Motor neuron (in vitro differentiated cells): ENCODE measurements around the gene TAF11. TPM values are rescaled to one million over a fixed set of nuclear protein-coding genes. Genes with fewer than 3 reads are reported as not detected.
"Not testable (repeated sequence)": the region's sequence is repeated elsewhere in the genome, so short reads cannot be mapped to it uniquely, and the experiment has no call there.

ENCODE experiments used
- ATAC-seq, 8 experiments: fragments of 200-7000 bp; cut with Tn5 transposase; replicated peaks in 6 of 8; 2 replicates each; pipeline ENCODE4 v1.8.0; 2021; ENCODE audit warnings: mild to moderate bottlenecking in 8 of 8, moderate library complexity in 8 of 8
- H3K27ac ChIP-seq, 2 donors: fragments of 250-450 bp; sonication (Bioruptor Pico); 2 replicates each; pipeline ENCODE4 v1.9.0; 2021; ENCODE audit warnings: antibody characterized with exemption in 2 of 2, mild to moderate bottlenecking in 2 of 2, moderate library complexity in 1 of 2
- H3K4me1 ChIP-seq, 2 donors: fragments of 250-450 bp; sonication (Bioruptor Pico); replicated peaks in 1 of 2; 2 replicates each; pipeline ENCODE4 v1.6.1; 2021; ENCODE audit warnings: antibody characterized with exemption in 2 of 2, mild to moderate bottlenecking in 2 of 2, moderate library complexity in 1 of 2
- H3K4me3 ChIP-seq, 5 donors: fragments of 250-450 bp; sonication (Bioruptor Pico); 2 replicates each; pipeline ENCODE4 v1.9.0; 2021; ENCODE audit warnings: antibody characterized with exemption in 5 of 5, mild to moderate bottlenecking in 5 of 5, moderate library complexity in 4 of 5
- WGBS, 10 experiments: fragments of 450-650 bp; shearing (Covaris generic); methylation state at CpG; one replicate each; pipeline ENCODE4 v1.0.0; 2022; 5-methylcytosine and 5-hydroxymethylcytosine counted together
- in situ Hi-C, 9 experiments: fragments of 400-800 bp; cut with MboI; loops; one replicate each; pipeline ENCODE4 v1.15.0; 2021; ENCODE audit warnings: low sequenced_read_pairs in 9 of 9, low pct_unique_long_range_greater_than_20kb in 2 of 9; ENCODE audit not compliant: unreplicated experiment in 9 of 9
- total RNA-seq, 8 experiments: library from RNA; unstranded; fragments of 300-600 nt; gene quantifications; 2 replicates each; pipeline versions ENCODE4 v1.2.3 to v1.2.4, GENCODE V29; 2022

TAF11 gene
- total RNA-seq, 8 experiments from 2014 or later: 29.7 to 59.5 (median 39.1) TPM

DNA sequence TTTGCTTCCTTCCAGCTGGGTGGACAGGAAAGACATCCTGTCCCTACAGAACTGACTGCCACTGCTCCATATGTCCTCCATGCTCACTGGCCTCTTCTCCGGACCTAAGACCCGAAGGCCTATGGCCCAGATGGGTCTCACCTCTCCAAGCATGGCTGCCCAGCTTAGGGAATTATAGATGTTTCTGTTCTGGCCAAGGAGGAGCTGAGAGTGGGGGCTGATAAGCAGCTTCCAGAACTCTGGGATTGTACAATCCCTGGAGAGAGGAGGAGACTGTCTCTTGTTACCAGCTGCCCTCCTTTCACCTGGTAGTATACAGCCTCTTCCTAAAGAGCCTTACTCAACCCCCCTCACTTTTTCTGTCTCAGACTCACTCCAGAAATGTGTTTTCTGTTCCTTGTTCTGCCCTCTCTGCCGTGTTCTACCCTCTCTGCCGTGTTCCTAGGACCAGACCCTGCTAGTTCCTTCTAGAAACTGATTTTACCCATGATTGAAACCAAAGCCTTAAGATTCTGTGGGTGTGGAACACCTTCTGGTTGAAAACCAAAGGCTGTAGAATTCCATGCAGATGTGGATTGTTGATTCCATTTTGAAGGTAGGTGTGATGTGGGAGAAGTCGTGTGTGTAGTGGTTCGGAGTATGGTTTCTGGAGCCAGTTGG, 29.9 kb upstream of the TAF11 start:
- 81 to 100% (median 93%) methylated on average over 1 to 4 of the region's 6 CpGs; no CpG with 5 or more reads in 4 of the 10 experiments for WGBS, 10 experiments

DNA sequence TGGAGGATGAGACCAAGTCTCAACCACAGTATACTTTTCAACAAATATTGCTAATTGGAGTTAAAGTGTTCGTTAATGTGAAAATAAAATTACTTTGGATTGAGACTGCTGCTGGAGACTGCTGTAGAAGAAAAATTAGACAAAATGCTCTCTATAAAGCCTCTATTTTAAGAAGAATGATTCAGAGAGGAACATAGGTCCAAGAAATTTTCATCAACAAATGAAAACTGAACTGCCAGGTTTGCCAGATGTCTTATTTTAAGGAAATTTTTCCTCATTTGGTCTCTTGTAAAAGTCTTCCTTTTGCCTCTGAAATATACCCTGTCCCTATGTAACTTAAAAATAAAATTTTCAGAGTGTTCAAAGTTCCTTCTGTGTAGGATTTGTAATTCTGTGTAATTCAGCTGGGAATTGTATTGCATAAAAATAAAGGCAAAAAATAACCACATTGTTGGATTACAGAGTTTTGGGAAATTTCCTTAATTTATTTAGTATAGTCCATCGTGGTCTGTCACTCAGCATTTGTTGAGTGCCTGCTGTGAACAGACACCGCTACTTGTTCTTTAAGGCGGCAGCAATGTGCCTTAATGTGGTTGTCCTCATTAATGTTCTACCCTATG, 28.6 kb upstream of the TAF11 start:
- no peak overlapping the region for H3K4me3 ChIP-seq
- WGBS, 10 experiments: 33 to 100% (median 86%) methylated on average over 1 to 4 of the region's 4 CpGs
- in situ Hi-C loops: no loop called here
- no peaks in the 10 kb centered on the region for H3K4me1 ChIP-seq
- no peak for ATAC-seq
- no peak overlapping the region for H3K27ac ChIP-seq

More for the DNA sequence above, 29.9 kb upstream of the TAF11 start:
- Histone ChIP-seq H3K4me1 (no peaks in the 10 kb centered on the region), H3K4me3 (no peak overlapping the region), H3K27ac (no peak overlapping the region)
- ATAC-seq: no peak
- in situ Hi-C loops: no loop called here

DNA sequence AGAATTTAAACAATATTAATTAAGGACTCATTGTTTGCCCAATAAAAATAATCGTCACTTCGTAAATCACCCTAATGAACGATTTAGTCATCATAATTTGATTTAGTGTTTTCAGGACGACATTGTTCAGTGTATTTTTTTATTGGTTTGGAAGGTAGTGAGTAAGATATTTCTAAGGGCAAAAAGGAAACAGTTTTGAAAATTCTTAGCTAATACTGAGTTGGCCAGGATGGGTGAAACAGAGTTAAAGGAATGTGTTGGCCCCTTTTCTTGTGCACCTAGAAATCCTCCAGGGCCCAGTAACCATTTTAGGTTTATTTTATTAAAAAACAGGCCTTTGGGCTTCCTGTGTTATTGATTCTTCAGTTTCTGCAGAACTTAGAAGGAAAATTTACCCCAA, 26.5 kb upstream of the TAF11 start:
- no peak overlapping the region for H3K4me3 ChIP-seq
- H3K27ac ChIP-seq: no peak overlapping the region
- in situ Hi-C loops: no loop called here
- no peaks in the 10 kb centered on the region for H3K4me1 ChIP-seq
- 33 to 98% (median 85%) methylated on average over 1 to 4 of the region's 4 CpGs; no CpG with 5 or more reads in 1 of the 10 experiments for WGBS, 10 experiments
- no peak for ATAC-seq

DNA sequence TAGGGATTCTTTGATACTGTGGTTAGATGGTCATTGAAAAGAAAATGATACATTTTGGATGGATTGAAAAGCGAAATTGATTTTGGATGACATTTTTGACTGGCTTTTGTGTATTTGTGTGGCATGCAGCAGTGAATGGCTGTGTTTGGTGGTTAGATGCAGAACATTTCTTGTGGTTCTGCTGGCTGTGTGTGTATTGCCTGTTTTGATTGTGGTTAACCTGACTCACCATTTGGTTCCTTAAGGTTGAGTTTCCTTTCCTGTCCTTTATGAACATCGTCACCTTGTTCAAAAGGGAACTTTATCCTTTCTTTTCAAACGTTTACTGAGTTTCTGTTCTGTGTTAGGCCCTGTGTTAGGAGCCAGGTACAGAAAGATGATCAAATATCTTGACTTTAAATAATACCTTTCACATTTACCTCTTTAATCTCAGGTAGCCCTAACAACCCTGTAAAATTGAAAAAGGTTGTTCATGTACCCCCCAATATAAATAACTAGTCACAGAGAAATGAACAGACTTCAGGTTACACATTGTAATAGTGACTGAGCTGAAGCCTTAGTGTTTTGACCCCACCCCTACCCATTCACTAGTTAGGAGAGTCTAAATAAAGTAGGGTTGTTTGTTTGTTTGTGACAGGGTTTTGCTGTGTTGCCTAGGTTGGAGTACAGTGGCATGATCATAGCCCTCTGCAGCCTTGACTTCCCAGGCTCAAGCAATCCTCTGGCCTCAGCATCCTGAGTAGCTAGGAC, 25.0 kb upstream of the TAF11 start:
- in situ Hi-C loops: no loop called here
- 33 to 90% (median 63%) methylated on average over 1 to 3 of the region's 3 CpGs; no CpG with 5 or more reads in 1 of the 10 experiments for WGBS, 10 experiments
- ATAC-seq: no peak
- Histone ChIP-seq H3K4me1 (peaks cover 0 to 7% of the 10 kb centered on the region in 2 donors), H3K27ac (no peak overlapping the region), H3K4me3 (no peak overlapping the region)

DNA sequence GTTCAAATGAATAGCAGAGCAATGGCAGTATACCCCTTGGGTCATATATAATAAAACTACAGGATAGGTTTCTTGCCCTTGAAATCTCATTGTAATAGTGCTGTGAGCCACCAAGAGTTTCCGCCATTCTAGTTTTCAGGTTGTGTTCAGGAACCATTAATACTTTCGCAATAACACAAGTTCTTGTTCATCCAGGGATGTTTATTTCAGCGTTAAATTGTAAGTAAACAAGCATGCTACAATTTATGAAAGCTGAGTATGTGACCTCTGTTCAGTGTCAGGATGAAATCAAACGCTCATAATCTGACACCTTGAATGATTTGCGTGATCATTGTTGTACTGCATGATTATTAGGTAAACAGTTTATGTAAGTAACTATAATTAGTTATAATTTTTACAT, 24.0 kb upstream of the TAF11 start:
- peaks cover 0 to 7% of the 10 kb centered on the region in 2 donors for H3K4me1 ChIP-seq
- ATAC-seq: no peak
- H3K4me3 ChIP-seq: no peak overlapping the region
- in situ Hi-C loops: no loop called here
- WGBS, 10 experiments: 91 to 100% (median 100%) methylated on average over 1 to 5 of the region's 5 CpGs; no CpG with 5 or more reads in 2 of the 10 experiments
- no peak overlapping the region for H3K27ac ChIP-seq

DNA sequence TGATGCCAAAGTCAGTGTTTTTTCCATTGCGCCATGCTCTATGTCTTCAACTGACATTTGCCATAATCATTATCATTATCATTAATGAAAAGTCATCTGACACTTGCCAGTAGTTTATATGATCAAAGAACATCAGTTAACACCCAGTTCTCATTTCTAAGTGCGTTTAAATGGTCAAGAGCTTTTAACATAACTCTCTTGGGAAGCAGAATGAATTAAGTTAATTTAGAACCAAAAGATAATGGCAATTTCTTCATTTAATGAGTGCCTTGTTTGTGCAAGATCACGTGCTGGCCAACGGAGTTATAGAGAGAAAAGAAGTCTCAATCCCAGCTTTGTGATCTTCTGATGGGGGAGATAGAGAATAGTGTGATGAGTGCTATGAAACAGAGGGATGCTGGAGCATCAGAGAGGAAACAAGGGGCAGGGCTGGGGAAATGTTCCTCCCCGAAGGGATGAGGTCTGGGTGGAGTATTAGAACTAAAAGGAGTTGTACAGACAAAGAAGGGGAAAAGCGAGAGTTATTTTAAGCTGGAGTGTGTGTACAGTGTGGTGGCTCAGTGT, 21.6 kb upstream of the TAF11 start:
- H3K27ac ChIP-seq: peak overlapping the region in 1 of 2 donors; percentile 5
- peaks cover 0 to 7% of the 10 kb centered on the region in 2 donors for H3K4me1 ChIP-seq
- in situ Hi-C loops: no loop called here
- peak in 1 of 8 experiments; percentile 37 for ATAC-seq
- no peak overlapping the region for H3K4me3 ChIP-seq
- WGBS, 10 experiments: 49 to 100% (median 83%) methylated on average over 2 to 6 of the region's 6 CpGs

DNA sequence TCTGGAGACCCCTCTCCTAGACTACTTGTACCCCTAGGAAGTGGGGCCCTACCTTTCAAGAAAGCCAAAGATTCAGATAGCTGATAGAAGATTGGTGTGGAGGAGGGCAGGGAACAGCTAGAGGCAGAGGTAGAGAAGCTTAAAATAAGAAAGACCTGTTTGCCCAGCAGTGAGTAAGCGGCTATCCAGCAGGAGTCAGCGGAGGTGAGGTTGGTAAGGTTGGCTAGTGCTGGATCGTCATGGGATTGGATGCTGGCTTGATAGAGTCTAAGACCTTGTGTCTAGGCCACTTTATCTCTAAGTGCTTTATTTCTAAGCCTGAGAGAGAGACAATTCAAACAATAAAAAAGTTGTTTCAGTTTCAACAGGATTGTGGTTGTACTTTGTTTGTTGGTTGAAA, 20.4 kb upstream of the TAF11 start:
- H3K27ac ChIP-seq: no peak overlapping the region
- ATAC-seq: no peak
- WGBS, 10 experiments: 88 to 100% (median 100%) methylated on average over 1 to 3 of the region's 3 CpGs; no CpG with 5 or more reads in 2 of the 10 experiments
- H3K4me1 ChIP-seq: peaks cover 0 to 7% of the 10 kb centered on the region in 2 donors
- in situ Hi-C loops: no loop called here
- H3K4me3 ChIP-seq: no peak overlapping the region

DNA sequence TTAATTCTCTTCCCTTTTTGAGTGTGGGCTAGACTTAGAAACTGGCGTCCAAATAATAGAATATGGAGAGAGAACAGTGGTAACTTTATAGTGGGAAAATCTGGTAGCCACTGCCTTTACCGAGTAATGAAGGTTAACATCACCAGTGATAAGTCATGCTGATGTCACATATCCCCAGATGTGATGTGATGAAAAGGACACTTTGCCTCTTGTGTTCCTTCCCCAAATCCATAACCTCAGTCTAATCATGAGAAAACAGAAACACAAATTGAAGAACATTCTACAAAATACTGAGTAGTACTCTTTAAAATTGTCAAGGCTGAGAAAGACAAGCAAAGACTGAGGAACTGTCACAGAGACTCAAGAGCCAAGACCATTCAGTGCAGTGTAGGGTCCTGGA, 19.0 kb upstream of the TAF11 start:
- H3K4me1 ChIP-seq: peaks cover 0 to 7% of the 10 kb centered on the region in 2 donors
- in situ Hi-C loops: no loop called here
- H3K27ac ChIP-seq: no peak overlapping the region
- no peak for ATAC-seq
- H3K4me3 ChIP-seq: no peak overlapping the region
- 83 to 100% (median 93%) methylated on average over 1 to 2 of the region's 2 CpGs; no CpG with 5 or more reads in 3 of the 10 experiments for WGBS, 10 experiments

DNA sequence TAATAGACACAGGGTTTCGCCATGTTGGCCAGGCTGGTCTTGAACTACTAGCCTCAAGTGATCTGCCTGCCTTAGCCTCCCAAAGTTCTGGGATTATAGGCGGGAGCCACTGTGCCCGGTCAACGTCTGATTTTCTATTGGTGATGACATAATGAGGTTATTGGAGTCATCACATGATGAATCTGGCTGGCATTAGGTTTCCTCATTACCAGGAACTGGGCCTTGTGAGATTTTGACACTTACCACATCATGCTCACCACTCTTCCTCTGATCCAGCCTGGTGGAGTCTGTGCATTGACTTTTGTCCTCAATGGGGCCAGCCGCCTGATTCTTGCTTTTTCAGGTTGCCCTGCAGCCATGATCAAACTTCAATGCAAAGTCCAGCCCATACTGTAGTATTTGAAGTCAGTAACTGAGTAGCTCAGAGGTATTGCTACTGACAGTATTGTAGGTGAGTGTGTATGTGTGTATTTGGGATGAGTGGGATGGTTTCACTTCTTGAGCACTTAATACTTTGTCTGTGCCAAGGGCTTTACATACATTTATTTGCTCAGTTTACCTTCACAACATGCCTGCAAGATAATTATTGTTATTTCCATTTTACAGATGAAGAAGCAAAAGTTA, 17.3 kb upstream of the TAF11 start:
- in situ Hi-C loops: no loop called here
- peaks cover 0 to 7% of the 10 kb centered on the region in 2 donors for H3K4me1 ChIP-seq
- H3K4me3 ChIP-seq: no peak overlapping the region
- no peak for ATAC-seq
- WGBS, 10 experiments: 81 to 100% (median 96%) methylated on average over 1 to 4 of the region's 5 CpGs; no CpG with 5 or more reads in 5 of the 10 experiments
- H3K27ac ChIP-seq: no peak overlapping the region

DNA sequence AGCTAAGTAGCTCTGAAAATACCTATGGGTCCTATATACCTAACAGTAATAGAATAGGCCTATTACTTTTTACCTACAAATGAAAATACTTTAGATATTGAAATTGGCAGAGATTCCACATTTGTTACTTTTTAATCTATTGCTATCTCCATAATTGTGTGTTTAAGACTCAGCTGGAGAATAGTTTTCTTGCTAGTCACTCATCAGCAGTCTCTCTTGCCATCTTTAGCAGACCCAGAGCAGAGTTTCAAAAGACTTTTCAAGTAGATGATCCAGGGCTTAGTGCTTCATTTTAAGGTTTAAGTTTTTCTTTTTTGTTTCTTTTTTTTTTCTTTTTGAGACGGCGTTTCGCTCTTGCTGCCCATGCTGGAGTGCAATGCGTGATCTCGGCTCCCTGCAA, 14.1 kb upstream of the TAF11 start:
- in situ Hi-C loops: no loop called here

DNA sequence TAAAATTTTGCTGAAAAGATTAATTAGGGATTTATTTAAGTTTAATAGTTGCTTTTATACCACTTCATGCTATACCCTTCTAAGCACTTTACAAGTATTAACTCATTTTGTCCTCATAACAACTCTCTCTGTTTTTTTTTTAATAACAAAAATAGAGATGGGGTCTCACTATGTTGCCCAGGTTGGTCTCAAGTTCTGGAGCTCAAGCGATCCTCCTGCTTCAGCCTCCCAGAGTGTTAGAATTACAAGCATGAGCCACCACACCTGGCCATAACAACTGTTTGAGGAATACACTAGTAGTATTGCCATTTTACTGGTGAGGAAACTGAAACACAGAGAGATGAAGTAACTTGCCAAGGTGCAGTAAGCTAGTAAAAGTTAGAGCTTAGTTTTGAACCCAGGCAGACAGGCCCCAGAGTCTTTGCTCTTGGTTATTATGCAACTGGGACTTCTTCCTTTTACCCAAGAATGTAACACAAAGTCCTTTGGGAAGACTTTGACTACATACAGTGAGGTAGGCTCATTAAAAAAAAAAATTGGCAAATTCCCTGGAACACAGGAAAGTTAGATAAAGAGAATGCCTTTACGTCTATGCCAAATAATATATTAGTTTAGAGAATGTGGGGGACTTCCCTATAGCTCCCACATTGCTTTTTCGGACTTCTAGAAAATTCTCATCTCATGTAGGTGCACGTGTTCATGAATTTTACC, 12.6 kb upstream of the TAF11 start:
- no peak overlapping the region for H3K4me3 ChIP-seq
- H3K4me1 ChIP-seq: no peaks in the 10 kb centered on the region
- no peak overlapping the region for H3K27ac ChIP-seq
- 79 to 100% (median 100%) methylated on average over 1 to 4 of the region's 4 CpGs for WGBS, 10 experiments
- in situ Hi-C loops: no loop called here
- no peak for ATAC-seq

More for the DNA sequence above, 14.1 kb upstream of the TAF11 start:
- ATAC-seq: no peak
- H3K4me3 ChIP-seq: no peak overlapping the region
- H3K4me1 ChIP-seq: no peaks in the 10 kb centered on the region
- no peak overlapping the region for H3K27ac ChIP-seq
- 90 to 100% (median 98%) methylated on average over 2 to 5 of the region's 5 CpGs; no CpG with 5 or more reads in 3 of the 10 experiments for WGBS, 10 experiments

DNA sequence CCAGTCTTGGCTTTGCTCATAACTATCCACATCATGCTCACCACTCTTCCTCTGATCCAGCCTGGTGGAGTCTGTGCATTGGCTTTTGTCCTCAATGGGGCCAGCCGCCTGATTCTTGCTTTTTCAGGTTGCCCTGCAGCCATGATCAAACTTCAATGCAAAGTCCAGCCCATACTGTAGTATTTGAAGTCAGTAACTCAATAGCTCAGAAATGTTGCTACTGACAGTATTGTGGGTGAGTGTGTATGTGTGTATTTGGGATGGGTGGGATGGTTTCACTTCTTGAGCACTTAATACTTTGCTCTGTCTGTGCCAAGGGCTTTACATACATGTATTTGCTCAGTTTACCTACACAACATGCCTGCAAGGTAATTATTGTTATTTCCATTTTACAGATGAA, 11.9 kb upstream of the TAF11 start:
- WGBS, 10 experiments: 100% methylated on average over 1 of the region's 1 CpG; no CpG with 5 or more reads in 7 of the 10 experiments
- not testable (repeated sequence) for ATAC-seq, H3K4me1 ChIP-seq, H3K4me3 ChIP-seq, H3K27ac ChIP-seq
- in situ Hi-C loops: loop anchor here in 1 of 9 experiments (25.0 kb wide), 1 partner anchor 238 kb away; the partner anchor contains the start of gene TCP11
